PC-3 (cell line): ENCODE results near the gene ALDH8A1.

Source experiments
- CTCF ChIP-seq: fragments of 300-600 bp; sonication (generic); conservative IDR thresholded peaks from 2 replicates; pipeline ENCODE4 v1.5.1; 2017; ENCODE audit warnings: antibody characterized with exemption, low read depth, mild to moderate bottlenecking, low read length
- EZH2 ChIP-seq: fragments of 300-600 bp; sonication (generic); IDR thresholded peaks from one replicate; pipeline ENCODE4 v1.6.1; 2017; ENCODE audit warnings: antibody characterized with exemption, mild to moderate bottlenecking, low read length; ENCODE audit not compliant: unreplicated experiment
- EZH2phosphoT487 ChIP-seq: fragments of 300-600 bp; sonication (generic); IDR thresholded peaks from 2 replicates; pipeline ENCODE4 v1.6.1; 2018; ENCODE audit warnings: mild to moderate bottlenecking, antibody characterized with exemption, low read length, borderline replicate concordance

DNA sequence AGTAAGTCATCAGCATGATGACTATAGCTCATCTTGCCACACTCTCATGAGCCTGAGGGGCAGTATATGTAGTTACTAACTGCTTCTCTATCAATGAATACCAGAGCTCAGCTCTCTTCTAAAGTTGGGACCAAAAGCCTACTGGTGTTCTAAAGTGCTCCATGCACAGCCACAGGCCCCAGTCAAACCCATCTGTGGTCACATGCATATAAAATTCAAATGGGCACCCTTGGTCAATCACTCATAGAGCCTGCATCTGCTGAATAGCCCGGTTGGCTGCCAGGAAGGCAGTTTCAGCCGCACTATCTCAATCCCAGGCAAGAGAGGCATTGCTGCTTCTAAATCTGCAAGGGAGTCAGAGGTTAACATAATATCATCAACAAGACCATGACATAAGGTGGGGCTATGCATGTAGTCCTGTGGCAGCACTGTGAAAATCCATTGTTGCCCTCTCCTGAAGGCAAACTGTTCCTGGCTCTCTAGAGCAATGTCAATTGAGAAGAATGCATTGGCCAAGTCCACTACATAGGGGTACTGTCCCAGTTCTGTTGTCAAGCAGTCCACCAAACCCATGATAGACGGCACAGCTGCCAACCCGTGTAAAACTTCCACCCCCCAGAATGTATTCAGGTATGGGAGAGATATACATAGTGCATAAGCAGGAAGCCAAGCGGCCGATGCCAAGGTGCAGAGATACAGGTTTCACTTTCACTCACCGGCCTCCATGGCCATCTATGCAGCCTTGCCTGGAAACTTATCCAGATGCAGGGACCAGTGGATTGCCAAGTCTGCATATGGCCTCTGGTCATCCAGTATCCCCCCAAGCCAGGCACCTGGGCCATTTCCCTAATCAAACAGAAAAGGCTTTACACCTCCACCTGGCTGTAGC, 76.2 kb downstream of the ALDH8A1 start:
- TF ChIP-seq CTCF (no peak), EZH2phosphoT487 (no peak), EZH2 (no peak)
